Fibroblast of the conjunctiva (primary cell): ENCODE results near the gene TTF2.
"Not testable (repeated sequence)": the region's sequence is repeated elsewhere in the genome, so short reads cannot be mapped to it uniquely, and the experiment has no call there.

Source experiments
- DNase-seq: peaks from one replicate; pipeline ENCODE4 v3.0.0-alpha.2; 2010; ENCODE audit warnings: low read depth

The TTF2 gene

DNA sequence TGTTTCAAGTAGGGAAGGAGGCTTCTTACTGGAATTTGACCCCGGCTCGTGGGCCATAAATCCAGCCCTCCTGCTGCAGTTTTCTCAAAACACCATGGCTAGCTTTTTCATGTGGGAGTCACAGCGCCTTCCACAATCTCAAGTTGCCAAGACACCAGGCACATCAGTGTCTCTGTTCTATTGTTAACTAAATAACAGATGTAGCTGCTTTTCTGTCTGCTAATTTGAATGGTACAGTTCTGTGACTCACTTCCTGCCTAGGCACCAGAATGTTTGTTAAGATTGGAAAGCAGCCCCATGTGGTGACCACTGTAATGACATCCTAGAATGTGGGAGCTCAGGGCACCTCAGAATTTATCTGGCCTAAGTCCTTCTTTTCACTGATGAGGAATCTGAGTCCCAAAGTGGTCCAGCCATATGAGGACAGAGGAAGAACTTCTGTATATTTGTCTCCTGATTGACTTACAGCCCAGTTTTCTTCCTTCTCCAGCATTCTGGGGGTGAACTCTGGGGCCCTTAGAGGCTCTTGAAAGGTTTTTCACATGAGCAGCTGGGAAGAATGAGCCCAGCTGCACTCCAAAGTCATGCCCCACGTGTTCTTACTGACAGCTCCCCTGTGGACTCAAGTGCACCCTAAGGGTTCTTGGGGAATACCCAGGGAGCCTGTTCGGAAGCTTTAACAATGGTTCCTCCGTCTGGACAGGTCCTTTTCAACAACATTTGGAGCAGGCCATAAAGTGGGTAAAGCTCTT is 33.9 kb downstream of the TTF2 start:
- DNase-seq = peak; percentile 52

DNA sequence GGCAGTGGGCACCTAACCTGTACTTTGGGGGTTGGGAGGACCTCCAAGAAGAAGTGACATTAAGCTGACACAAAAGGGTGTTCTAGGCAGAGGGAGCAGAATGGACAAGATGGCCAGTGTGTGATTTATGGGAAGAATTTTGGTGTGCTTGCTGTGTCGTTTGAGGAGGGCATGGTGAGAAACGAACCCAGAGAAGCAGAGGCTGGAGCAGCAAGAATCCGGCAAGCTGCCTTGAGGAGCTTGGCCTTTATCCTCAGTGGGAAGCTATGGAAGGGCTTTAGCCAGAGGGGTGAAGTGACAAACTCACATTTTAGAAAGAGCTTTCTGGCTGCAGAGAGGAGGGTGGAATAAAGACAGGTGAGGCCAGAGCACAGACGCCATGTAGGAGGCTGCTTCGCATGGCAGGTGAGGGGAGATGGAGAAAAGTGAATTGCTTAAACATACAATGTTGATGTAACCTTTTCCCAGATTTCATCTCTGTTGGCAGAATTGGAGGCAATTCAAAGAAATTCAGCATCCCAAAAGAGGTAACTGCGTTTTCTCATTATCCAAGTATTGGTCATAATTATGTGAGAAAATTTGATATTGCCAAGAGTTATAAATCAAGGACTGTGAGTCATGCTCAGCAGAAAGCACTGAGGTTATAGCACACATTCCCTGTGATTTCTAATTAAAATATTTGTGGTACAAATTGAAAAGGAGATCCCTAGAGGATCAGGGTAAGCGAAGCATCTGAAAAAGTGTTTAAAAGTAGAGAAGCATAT is 34.9 kb downstream of the TTF2 start:
- no peak for DNase-seq

DNA sequence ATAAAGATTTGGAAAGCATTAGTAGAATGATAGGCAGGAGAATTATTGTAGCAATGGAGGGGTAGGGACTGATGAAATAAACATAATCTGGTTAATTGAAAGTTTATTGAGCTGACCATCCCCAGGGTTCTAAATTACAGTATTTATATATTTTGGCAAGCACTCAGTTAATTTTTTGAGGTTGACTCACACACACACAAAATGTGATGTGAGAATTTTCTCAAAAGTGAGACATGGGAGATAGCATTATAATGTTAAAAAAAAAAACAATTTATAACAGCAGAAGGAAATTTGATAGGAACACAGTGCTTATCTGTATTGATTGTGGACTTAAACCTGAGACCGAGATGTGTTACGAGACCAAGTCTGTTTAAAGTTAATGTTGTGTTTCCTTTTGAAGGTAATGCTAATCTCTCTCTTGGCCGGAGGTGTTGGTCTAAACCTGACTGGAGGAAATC is 36.9 kb downstream of the TTF2 start:
- no peak for DNase-seq

DNA sequence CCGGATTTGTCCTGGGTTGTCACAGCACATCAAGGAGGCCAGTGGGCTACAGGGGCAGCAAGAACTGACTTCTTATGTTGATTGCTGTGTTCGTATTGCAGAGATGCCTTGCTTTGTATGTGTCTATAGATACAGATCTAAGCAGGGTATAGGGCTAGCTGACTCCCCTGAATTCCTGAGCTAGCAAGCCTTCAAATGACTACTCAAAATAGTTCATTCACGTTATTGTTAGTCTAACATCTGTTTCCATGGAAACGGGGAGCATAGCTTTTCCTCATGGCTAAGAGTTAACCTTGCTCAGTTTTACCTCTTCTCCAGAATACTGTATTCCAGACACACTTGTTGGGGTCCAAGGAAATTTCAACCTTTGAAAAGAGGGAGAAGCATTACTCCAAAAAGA is 37.3 kb downstream of the TTF2 start:
- DNase-seq = no peak

DNA sequence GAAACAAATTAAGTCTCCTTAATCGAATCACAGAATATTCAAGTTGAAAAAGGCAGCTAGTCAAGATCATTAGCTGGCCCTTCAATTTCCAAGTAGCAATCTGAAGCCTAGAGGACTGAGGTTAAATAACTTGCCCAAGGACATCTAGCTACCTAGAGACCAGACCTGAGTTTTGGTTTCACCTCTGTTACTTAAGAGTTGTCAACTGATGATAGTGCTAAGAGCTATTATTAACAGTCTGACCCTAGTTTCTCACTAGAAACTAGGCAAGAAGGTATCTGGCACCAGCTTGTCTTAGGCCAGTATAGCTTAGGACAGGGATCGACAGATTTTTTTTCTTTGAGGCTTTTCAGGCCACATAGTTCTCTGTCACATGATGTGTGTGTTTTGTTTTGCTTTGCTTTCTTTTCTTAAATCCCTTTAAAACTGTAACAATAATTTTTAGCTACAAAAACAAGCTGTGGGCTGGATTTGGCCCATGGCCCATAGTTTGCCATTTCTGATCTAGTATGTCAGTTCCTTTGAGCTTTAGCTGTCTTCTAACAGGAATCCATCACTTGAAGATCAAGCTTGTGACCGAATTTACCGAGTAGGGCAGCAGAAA is 38.3 kb downstream of the TTF2 start:
- no peak for DNase-seq

DNA sequence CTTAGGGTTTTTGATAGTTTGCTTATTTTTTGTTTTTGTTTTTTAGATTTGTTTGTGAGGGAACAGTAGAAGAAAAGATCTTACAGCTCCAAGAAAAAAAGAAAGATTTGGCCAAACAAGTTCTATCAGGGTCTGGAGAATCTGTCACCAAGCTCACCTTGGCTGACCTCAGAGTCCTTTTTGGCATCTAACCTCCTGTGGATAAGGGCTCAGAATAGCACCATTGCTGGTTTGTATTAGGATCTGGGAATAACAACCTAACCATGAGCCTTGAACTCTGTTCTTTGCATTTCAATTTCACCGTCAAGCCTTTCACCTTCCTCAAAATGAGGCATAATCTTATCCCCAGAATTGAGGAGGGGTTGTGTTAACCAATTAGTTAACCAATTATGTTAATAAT is 41.2 kb downstream of the TTF2 start:
- no peak for DNase-seq

DNA sequence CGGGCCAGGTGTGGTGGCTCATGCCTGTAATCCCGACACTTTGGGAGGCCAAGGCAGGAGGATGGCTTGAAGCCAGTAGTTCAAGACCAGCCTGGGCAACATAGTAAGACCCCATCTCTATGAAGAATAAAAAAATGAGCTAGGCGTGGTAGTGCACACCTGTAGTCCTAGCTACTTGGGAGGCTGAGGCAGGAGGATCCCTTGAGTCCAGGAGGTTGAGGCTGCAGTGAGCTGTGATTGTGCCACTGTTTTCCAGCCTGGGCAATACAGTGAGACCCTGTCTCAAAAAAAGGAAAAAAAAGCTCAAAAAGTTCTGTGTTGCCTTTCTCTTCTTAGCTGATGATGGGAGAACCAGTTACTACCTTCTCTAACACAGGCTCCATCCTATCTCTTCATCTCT is 41.7 kb downstream of the TTF2 start:
- DNase-seq = not testable (repeated sequence)

DNA sequence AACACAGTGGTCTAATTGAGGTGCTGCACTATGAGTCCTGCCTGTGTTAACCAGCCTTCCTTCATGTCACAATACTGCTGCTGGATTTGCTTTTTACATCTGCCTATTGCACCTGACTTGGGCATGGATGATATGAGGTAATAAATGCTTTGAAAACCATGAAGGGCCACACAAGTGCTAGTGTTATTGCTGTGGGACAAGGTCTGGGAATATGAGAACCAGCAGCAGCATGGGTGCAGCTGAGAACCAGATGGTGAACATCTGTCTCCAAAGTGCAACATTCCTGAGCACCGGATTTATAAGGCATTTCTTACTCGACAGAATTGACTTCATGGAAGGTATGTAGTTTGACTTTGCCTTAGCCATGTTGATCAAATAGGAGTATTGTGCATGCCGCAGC is 44.9 kb downstream of the TTF2 start:
- DNase-seq = no peak

DNA sequence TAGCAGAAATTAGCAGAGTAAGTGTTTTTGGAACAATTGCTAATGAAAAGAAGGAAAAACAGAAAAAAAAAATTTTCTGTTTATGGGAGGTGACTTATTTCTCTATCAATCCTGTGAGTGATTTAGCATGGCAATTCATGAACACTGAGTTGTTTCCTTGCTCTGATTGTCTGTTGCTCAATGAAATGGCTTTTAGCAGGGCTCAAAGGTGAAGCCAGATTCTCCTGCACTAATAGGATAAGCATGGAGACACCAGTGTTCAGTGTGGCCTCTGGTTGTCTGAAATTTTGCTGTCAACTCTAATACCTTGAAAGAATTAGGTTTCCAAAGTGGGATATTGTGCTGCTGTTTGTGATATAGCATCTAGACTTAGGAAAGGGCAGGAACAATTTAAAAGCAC is 45.6 kb downstream of the TTF2 start:
- no peak for DNase-seq

DNA sequence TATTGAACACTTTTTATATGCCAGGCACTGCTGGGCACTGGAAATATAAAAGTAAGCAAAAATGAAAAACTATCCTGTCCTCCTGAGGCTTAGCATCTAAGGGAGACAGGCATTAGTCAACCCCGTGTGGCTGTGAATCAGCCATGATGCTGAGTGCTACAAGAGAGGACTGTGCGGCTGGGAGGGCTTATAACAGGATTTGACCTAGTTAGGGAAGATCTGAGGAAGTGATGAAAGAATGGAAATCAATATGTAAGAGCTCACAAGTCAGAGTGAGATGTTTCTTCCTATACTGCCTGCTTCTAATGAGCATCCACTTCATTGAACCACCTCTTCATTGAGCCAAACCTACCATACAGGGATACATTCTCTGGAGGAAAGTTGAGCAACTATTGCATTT is 46.4 kb downstream of the TTF2 start:
- DNase-seq = no peak

DNA sequence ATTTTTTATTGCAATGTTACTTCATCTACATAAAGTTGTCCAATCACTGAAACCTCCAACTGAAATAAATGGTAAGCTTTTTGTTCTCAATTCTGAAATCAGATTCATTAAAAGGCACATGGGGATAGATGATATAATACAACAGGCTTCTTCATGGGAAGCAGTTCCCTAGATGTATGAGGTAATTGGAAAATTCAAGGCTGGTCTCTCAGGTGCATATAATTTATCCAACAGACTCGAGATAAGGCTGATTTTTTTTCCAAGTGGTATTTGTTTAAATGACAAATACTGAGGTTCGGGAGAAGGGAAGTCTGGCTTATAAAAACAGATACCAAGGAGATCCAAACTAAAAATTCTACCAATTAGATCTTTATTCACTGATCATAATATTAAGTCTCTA is 47.2 kb downstream of the TTF2 start:
- no peak for DNase-seq

DNA sequence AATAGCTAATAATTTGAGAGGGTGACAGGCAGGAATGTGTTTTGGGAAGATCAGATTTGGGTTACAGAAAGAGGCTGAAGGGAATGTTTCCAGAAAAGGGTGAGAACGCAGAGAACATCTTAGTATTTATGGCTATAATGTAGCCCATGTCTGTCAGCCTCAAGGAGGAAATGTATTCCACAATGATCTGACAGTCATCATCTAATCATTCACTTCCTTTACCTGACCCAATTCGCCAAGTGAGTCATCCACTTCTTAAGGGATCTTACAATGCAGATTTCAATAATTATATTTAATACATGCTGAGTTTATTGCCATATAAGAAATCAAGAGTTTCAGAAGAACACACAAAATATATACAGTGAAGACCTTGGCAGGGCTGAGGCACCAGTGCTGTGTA is 50.6 kb downstream of the TTF2 start:
- no peak for DNase-seq

DNA sequence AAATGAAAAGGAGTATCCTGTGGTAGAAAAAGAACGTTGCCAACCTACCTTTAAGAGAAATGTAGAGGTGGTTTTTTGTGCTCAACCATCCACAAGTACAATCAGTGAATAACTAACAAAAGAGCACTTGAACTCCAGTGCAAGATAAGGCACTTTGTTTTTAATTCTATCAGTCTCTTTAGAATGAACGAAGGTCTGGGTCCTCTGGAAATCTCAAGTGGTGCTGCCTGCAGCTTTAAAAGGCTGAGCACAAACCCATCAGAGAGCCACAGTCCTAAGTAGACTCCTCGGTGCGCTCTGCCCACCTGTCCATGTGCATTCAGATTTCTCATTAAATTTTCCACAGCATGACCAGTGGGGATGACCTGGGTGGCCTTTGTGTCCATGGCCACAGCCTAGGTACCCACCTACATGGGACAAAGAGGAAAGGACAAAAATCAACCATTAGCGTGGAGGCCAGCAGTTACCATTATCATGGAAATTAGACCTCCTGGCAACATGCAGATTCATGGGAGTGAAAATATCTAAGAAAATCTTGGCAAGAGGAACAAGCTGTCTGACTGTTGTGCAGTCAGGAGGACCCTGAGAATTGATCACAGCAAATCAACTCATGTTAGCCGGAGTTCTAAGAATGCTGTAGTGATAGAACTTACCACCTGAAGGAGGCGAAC is 52.1 kb downstream of the TTF2 start:
- DNase-seq = no peak

DNA sequence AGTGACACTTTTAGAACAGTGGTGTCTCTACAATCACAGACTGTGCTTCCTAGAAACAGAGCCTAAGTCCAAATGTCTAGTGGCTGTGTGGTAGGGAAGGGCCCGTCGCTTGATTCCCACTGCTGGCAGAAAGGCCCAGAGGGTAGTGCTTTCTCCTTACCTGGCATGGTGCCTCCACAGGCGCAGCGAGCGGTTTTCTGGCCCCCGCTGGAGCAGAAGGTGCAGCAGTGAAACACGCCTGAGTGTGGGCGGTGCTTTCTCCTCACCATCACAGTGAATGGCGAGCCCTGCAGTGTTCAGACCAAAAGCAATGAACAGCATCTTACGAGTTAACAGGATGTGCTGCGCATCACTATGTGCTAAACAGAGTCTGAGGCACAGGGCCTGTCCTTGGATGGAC is 53.1 kb downstream of the TTF2 start:
- no peak for DNase-seq

DNA sequence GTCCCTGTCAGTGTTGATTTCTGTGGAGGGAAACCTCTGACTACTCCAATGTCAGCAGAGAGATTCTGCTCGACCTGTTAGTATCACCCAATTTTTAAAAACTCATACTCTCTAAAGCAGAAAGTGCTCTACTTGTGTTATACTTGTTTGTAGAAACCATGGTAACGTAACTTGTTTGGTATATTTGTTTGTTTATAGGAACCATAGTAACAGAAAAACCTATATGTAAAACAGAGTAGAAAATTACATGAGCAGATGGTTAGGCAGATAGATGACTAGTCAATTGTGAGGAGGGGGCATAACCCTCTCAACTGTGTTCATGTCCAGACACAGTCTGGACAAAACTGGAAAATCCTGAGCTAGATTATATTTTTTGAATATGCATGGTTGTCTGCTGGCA is 54.8 kb downstream of the TTF2 start:
- DNase-seq = no peak

DNA sequence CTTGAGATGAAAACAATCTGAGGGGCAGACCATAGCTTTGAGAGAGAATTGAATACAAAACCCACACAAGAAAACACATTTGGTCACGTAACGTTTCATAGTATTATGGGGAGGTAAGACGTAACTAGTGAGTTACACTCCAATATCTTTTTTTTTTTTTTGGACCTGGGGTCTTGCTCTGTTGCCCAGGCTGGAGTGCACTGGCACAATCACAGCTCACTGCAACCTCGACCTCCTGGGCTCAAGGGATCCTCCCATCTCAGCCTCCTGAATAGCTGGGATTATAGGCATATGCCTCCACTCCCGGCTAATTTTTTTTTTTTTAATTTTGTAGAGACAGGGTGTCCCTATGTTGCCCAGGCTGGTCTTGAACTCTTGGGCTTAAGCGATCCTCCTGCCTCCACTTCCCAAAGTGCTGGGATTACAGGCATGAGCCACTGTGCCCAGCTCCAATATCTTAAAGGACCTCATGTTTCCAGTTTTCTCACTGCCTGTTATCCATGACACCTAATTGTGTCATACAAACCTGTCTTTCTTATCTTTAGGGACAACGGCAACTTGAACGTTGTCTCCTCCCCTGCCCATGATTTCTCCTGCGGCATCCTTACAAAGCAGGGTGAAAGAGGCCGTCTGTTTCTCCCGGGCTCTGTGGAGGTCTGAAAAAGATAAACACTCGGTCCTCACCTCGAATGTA is 56.1 kb downstream of the TTF2 start:
- no peak for DNase-seq

DNA sequence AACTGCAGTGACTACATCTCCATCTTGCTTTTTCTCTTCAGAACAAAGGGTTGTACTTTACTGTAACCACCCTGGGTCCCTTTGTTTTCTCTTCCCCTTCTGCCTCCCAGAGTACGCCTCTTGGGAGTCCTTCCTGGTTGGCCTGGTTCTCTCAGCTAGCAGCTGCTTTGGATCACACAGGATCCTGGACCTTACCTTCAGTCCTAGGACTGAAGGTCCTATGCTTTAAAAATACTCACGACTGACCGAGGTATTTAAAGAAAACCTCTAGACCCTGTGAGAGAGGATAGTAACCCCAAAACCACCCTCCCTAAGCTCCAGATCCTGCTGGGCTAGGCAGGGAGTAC is 56.6 kb downstream of the TTF2 start:
- no peak for DNase-seq

DNA sequence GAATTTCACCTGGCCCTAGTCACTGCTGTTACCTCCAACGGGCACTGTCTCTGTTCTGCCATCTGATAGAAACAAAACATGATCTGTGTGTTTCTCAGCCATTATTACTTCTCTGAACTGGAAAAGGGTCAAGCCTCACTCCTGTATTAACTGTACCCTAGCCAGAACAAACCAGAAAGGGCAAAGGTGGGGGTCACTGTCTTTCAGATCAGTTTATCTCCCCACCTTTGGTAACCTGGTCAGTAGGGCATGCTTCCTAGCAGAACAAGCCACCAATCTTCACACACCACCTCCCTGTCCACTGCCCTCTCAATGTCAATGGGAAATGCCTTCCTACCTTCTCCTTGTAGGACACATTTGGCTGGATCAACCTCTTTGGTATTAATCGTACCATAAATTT is 57.6 kb downstream of the TTF2 start:
- no peak for DNase-seq

DNA sequence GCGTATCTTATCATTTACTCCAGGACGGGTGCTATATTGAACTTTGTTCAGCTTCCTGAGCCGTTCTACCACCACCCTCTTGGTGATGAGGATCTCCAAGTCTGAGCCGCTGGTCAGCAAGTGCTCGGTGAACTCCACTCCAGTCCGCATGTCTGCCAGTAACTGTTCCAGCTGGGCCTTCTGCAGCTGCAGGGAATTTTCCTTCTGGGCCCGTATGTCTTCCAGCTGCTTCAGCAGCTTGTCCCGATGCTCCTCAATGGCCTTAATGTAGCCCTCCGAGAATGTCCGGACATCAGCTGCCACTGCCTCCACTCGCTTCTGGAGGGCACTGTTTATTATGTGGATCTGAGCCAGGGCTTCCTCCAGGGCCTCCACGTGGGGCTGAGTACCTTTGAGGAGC is 58.0 kb downstream of the TTF2 start:
- DNase-seq = no peak

DNA sequence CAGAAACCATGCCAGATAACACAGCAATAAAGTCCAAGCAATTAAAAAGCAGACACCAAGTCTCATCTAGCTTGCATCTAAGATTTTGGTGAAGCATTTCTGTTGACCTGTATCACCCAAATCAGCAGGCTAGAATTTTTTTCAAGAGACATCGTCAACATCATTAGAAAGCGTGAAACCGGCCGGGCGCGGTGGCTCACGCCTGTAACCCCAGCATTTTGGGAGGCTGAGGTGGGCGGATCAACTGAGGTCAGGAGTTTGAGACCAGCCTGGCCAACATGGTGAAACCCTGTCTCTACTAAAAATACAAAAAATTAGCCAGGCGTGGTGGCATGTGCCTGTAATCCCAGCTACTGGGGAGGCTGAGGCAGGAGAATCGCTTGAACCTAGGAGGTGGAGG is 59.0 kb downstream of the TTF2 start:
- not testable (repeated sequence) for DNase-seq

DNA sequence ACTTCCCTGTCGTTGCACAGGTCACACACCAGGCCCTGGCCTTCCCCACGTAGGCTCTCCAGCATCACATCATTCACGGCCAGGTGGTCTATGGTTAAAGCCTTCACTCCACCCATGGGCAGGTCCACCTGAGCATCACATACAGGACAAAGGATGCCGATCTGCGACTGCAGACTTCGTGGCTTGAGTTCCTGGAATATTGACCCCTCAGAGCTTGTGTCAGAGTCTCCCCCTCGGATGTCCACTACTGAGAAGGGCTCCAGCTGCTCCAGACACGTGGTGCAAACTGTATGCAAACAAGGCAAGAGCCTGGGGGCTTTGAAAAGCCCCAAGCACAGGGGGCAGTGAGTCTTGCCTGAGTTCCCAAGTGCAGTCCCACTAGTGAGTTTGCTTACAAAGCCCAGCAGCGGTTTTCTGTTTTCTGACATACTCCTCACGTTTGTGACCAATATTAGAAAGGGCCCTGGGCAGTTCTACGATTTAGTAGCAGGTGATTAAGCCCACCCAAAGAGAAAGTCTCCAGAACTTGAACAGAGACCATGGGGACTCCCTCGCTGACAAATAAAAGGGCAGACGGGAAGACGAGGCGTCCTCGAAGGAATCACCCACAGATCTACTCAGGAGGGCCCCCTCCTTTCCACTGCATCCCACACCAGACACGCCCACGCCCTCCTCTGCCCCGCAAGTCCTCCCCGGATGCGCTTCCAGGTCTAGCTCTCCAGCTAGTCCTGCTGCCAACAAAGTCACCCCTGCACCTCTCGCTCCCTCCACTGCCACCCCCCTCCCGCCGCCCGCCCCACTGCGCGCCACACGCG is 60.9 kb downstream of the TTF2 start:
- peak; percentile 10 for DNase-seq
